Measurements from ENCODE around the gene SAMD3. TPM values are rescaled to one million over a fixed set of nuclear protein-coding genes. Genes with fewer than 3 reads are reported as not detected.

Gene SAMD3
- total RNA-seq, 1 experiment from 2014 or later, result not detected

DNA sequence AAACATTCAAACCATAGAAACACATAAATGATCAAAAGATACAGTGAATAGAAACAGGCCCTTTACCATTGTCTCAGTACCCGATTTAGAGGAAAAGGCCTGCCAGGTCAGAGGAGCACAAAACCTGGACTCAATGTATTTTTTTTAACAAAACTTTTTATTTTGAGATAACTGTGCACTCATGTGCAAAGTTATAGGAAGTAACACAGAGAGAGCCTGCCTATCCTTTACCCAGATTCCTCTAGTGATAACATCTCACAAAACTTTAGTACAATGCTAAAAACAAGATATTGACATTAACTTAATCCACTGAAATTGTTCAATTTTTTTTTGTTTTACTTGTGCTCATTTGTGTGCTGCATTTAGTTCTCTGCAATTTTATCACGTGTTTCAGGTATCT, 36.8 kb upstream of the SAMD3 start:
- TF ChIP-seq, protein P1, sequence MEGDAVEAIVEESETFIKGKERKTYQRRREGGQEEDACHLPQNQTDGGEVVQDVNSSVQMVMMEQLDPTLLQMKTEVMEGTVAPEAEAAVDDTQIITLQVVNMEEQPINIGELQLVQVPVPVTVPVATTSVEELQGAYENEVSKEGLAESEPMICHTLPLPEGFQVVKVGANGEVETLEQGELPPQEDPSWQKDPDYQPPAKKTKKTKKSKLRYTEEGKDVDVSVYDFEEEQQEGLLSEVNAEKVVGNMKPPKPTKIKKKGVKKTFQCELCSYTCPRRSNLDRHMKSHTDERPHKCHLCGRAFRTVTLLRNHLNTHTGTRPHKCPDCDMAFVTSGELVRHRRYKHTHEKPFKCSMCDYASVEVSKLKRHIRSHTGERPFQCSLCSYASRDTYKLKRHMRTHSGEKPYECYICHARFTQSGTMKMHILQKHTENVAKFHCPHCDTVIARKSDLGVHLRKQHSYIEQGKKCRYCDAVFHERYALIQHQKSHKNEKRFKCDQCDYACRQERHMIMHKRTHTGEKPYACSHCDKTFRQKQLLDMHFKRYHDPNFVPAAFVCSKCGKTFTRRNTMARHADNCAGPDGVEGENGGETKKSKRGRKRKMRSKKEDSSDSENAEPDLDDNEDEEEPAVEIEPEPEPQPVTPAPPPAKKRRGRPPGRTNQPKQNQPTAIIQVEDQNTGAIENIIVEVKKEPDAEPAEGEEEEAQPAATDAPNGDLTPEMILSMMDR (IDR thresholded peaks at IDR 0.05; ENCODE audit: unreplicated experiment), result no peak
- no TSS peak for BruUV-seq (replicated peaks)

DNA sequence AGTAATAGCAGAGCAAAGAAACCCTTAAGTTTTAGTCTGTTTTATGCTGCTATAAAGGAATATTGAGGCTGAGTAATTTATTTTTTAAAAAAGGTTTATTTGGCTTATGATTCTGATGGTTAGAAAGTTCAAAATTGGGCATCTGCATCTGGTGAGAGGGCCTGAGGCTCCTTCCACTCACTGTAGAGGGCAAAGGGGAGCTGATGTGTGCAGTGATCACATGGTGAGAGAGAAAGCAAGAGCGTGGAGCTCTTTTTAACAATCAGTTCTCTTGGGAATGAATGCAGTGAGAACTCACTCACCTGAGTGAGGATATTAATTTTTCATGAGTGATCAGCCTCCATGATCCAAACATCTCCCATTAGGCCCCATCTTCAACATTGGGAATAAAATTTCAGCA, 36.4 kb upstream of the SAMD3 start:
- Mint-ChIP-seq H3K27ac (ENCODE audit: unreplicated experiment) (no peak overlapping the region), H3K4me3 (ENCODE audit: low read depth, unreplicated experiment) (no peak overlapping the region), H3K4me1 (ENCODE audit: low read depth, unreplicated experiment) (peaks cover 12% of the 10 kb centered on the region), H3K27me3 (ENCODE audit: unreplicated experiment) (no peaks in the 10 kb centered on the region), H3K9me3 (ENCODE audit: low read depth, unreplicated experiment) (no peaks in the 10 kb centered on the region), H3K36me3 (ENCODE audit: insufficient read depth, unreplicated experiment) (no peaks in the 10 kb centered on the region)
- intact Hi-C loops (cut with micrococcal nuclease; ENCODE audit: unreplicated experiment), result no loop called here
- no peak for DNase-seq
- no TSS peak for BruUV-seq (replicated peaks)
- CTCF ChIA-PET, result no interaction called here
- TF ChIP-seq, protein P1 (IDR thresholded peaks at IDR 0.05; ENCODE audit: unreplicated experiment), result no peak

More for the DNA sequence above, 36.8 kb upstream of the SAMD3 start:
- Mint-ChIP-seq H3K4me3 (ENCODE audit: low read depth, unreplicated experiment) (no peak overlapping the region), H3K9me3 (ENCODE audit: low read depth, unreplicated experiment) (no peaks in the 10 kb centered on the region), H3K27me3 (ENCODE audit: unreplicated experiment) (no peaks in the 10 kb centered on the region), H3K36me3 (ENCODE audit: insufficient read depth, unreplicated experiment) (no peaks in the 10 kb centered on the region), H3K27ac (ENCODE audit: unreplicated experiment) (no peak overlapping the region), H3K4me1 (ENCODE audit: low read depth, unreplicated experiment) (peaks cover 12% of the 10 kb centered on the region)
- CTCF ChIA-PET, result no interaction called here
- DNase-seq, result no peak
- intact Hi-C loops (cut with micrococcal nuclease; ENCODE audit: unreplicated experiment), result no loop called here

DNA sequence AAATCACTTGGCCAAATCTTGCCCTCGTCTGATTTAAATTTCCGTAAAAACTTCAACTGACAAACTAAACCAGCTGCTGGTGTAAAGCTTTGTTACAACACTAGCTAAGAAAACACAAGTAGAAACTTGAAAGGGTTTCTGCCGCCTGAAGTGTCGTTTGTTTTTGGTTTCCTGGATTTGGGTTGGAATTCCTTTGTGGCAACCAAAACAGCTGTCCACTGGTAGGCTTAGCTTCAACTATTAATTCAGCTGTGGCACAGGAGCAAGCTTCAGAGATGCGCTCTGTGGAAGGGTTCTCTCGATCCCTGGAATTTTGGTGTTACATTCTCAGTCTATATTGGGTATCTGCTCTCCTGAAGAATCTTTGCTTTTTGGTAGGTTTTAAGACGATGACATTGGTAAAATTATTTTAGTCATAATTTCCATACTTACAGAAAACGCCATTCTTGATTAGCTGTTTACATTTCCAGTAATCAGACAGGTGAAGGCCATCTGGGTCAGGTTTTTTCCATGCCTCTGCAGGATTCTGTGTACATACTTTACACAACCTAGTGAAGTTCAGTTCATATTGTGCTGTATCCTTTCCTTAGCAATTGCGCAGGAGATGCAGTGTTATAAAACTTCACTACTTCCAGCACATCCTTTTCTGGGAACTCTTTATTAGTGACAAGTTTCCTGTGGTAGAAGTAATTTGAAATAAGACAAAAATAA, 29.9 kb upstream of the SAMD3 start:
- DNase-seq, result no peak
- intact Hi-C loops (cut with micrococcal nuclease; ENCODE audit: unreplicated experiment), result no loop called here
- no peaks in the 10 kb centered on the region for H3K9me3 Mint-ChIP-seq (ENCODE audit: low read depth, unreplicated experiment)
- no TSS peak for BruUV-seq (replicated peaks)
- no peaks in the 10 kb centered on the region for H3K36me3 Mint-ChIP-seq (ENCODE audit: insufficient read depth, unreplicated experiment)
- H3K4me1 Mint-ChIP-seq (ENCODE audit: low read depth, unreplicated experiment), result no peaks in the 10 kb centered on the region
- CTCF ChIA-PET, result interaction anchor here (0.7 kb wide), 1 partner anchor 10 kb away, joined by 3 read pairs; no protein-coding TSS in a partner anchor
- H3K4me3 Mint-ChIP-seq (ENCODE audit: low read depth, unreplicated experiment), result no peak overlapping the region
- peaks cover 14% of the 10 kb centered on the region for H3K27me3 Mint-ChIP-seq (ENCODE audit: unreplicated experiment)
- TF ChIP-seq, protein P1 (IDR thresholded peaks at IDR 0.05; ENCODE audit: unreplicated experiment), result no peak
- no peak overlapping the region for H3K27ac Mint-ChIP-seq (ENCODE audit: unreplicated experiment)

DNA sequence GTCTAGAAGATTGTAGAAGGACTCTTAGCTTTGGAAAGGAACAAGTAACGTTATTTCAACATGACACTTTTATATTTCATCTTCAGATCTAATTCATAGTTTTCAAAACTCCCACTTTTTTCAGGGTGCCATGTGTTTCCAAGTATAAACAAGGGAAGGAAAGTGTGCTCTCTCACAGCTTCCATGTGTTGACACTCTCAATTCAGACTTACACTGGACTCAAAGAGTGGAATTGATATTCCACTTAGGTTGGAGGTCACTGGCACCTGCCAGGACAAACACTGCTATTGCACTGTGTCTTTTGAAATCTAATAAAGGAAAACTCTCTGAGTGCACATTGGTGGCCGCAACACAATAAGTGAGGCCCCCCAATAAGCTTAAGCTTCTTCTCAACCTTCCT, 22.5 kb upstream of the SAMD3 start:
- intact Hi-C loops (cut with micrococcal nuclease; ENCODE audit: unreplicated experiment), result no loop called here
- no peaks in the 10 kb centered on the region for H3K36me3 Mint-ChIP-seq (ENCODE audit: insufficient read depth, unreplicated experiment)
- H3K9me3 Mint-ChIP-seq (ENCODE audit: low read depth, unreplicated experiment), result no peaks in the 10 kb centered on the region
- TF ChIP-seq, protein P1 (IDR thresholded peaks at IDR 0.05; ENCODE audit: unreplicated experiment), result no peak
- DNase-seq, result no peak
- BruUV-seq (replicated peaks), result no TSS peak
- H3K27me3 Mint-ChIP-seq (ENCODE audit: unreplicated experiment), result peaks cover 5% of the 10 kb centered on the region
- CTCF ChIA-PET, result no interaction called here
- H3K27ac Mint-ChIP-seq (ENCODE audit: unreplicated experiment), result no peak overlapping the region
- no peaks in the 10 kb centered on the region for H3K4me1 Mint-ChIP-seq (ENCODE audit: low read depth, unreplicated experiment)
- no peak overlapping the region for H3K4me3 Mint-ChIP-seq (ENCODE audit: low read depth, unreplicated experiment)
